Common myeloid progenitor, CD34-positive (primary cell): ENCODE measurements around the gene DNAH3.

ENCODE experiments used
- CTCF ChIA-PET: fragments of 350-600 bp; sonication (Branson Sonifier 250); formaldehyde crosslinking; loops from one replicate; lab custom pipeline; 2021; ENCODE audit warnings: antibody characterized with exemption; lab: Charles Lee
- POLR2A ChIA-PET: fragments of 350-600 bp; sonication (Branson Sonifier 250); formaldehyde crosslinking; loops from one replicate; lab custom pipeline; 2021; ENCODE audit warnings: antibody characterized with exemption; lab: Charles Lee
- DNase-seq, 3 donors: peaks; one replicate each; pipeline versions ENCODE4 v3.0.0 to v3.0.0-alpha.2; 2013
- H3K27ac ChIP-seq, 2 experiments: 1 replicate in 1 of 2; 2 replicates in 1 of 2; pipeline ENCODE4 v1.7.0; 2013; ENCODE audit warnings: inconsistent platforms in 2 of 2, low read length in 2 of 2, mild to moderate bottlenecking in 2 of 2, low read depth in 1 of 2, moderate library complexity in 1 of 2; ENCODE audit not compliant: severe bottlenecking in 2 of 2, insufficient read depth in 1 of 2, poor library complexity in 1 of 2
- H3K27me3 ChIP-seq, 5 experiments: replicated peaks in 2 of 5; 1 replicate in 3 of 5; 2 replicates in 2 of 5; pipeline versions ENCODE4 v1.6.1 to v1.7.0; 2013; ENCODE audit warnings: low read length in 4 of 5, mild to moderate bottlenecking in 2 of 5, moderate library complexity in 2 of 5, inconsistent platforms in 1 of 5; ENCODE audit not compliant: insufficient read depth in 5 of 5, control insufficient read depth in 4 of 5
- H3K36me3 ChIP-seq, 4 experiments: 1 replicate in 2 of 4; 2 replicates in 2 of 4; pipeline versions ENCODE4 v1.6.1 to v1.7.0; 2013; ENCODE audit warnings: low read length in 3 of 4, control low read depth in 1 of 4, mild to moderate bottlenecking in 1 of 4; ENCODE audit not compliant: control insufficient read depth in 4 of 4, insufficient read depth in 4 of 4
- H3K4me1 ChIP-seq, 4 experiments: 1 replicate in 3 of 4; 2 replicates in 1 of 4; pipeline versions ENCODE4 v1.6.1 to v1.7.1; 2013; ENCODE audit warnings: low read length in 3 of 4, mild to moderate bottlenecking in 3 of 4, control low read depth in 1 of 4, inconsistent platforms in 1 of 4, moderate library complexity in 1 of 4; ENCODE audit not compliant: control insufficient read depth in 4 of 4, insufficient read depth in 4 of 4; ENCODE audit errors: control extremely low read depth in 1 of 4
- H3K4me3 ChIP-seq, 7 experiments: 1 replicate in 4 of 7; 2 replicates in 3 of 7; pipeline versions ENCODE4 v1.5.1 to v1.7.0; 2013; ENCODE audit warnings: mild to moderate bottlenecking in 7 of 7, low read length in 6 of 7, moderate library complexity in 6 of 7, inconsistent platforms in 2 of 7, low read depth in 2 of 7, control low read depth in 1 of 7; ENCODE audit not compliant: insufficient read depth in 4 of 7, control insufficient read depth in 1 of 7; ENCODE audit errors: extremely low read depth in 1 of 7
- H3K9me3 ChIP-seq, 5 experiments: 1 replicate in 4 of 5; 2 replicates in 1 of 5; pipeline versions ENCODE4 v1.6.1 to v1.7.1; 2013; ENCODE audit warnings: low read length in 4 of 5, mild to moderate bottlenecking in 2 of 5, inconsistent platforms in 1 of 5, low read depth in 1 of 5, moderate library complexity in 1 of 5; ENCODE audit not compliant: control insufficient read depth in 4 of 5, insufficient read depth in 2 of 5; ENCODE audit errors: control extremely low read depth in 1 of 5
- WGBS: methylation state at CpG from one replicate; pipeline ENCODE4 v1.1.5; 2013; ENCODE audit not compliant: insufficient coverage; 5-methylcytosine and 5-hydroxymethylcytosine counted together

The DNAH3 gene

DNA sequence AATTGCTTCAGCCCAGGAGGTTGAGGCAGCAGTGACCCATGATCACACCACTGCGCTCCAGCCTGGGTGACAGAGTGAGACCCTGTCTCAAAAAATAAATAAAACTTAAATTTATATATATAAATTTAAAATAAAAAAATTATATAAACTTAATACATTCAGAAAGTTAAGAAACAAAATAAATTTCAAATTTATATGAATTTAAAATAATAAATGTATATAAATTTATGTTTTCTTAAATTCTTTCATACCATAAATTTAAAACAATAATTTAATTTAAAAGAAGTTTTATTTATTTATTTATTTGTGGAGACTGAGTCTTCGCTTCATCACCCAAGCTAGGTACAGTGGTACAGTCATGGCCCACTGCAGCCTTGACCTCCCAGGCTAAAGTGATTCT lies 229.8 kb downstream of the DNAH3 start:
- H3K9me3 ChIP-seq: no peaks in the 10 kb centered on the region
- peaks cover 3 to 50% (median 21%) of the 10 kb centered on the region in 4 experiments for H3K36me3 ChIP-seq
- WGBS: no CpG with 5 or more reads among the region's 2 CpGs
- H3K4me1 ChIP-seq: peaks cover 0 to 24% (median 11%) of the 10 kb centered on the region in 4 experiments
- ChIA-PET CTCF (interaction anchor here (1.1 to 1.8 kb wide), 3 partner anchors 9 to 70 kb away, joined by 3 to 5 read pairs (median 5); no protein-coding TSS in a partner anchor), POLR2A (no interaction called here)
- H3K27me3 ChIP-seq: no peaks in the 10 kb centered on the region
- no peak overlapping the region for H3K4me3 ChIP-seq
- no peak for DNase-seq
- no peak overlapping the region for H3K27ac ChIP-seq

- no peak for DNase-seq
- WGBS: 100% methylated on average over 2 of the region's 5 CpGs
- Histone ChIP-seq H3K27ac (no peak overlapping the region), H3K4me3 (no peak overlapping the region), H3K36me3 (peaks cover 2 to 48% (median 16%) of the 10 kb centered on the region in 4 experiments), H3K27me3 (no peaks in the 10 kb centered on the region), H3K9me3 (no peaks in the 10 kb centered on the region), H3K4me1 (peaks cover 0 to 30% (median 12%) of the 10 kb centered on the region in 4 experiments)
- POLR2A ChIA-PET: no interaction called here
- CTCF ChIA-PET: interaction anchor here (0.6 to 1.8 kb wide), 6 partner anchors 9 to 70 kb away, joined by 3 to 5 read pairs (median 4); no protein-coding TSS in a partner anchor
These were observed 230.6 kb downstream of the DNAH3 start for GRCh38 chr16:20920091-20920490.

DNA sequence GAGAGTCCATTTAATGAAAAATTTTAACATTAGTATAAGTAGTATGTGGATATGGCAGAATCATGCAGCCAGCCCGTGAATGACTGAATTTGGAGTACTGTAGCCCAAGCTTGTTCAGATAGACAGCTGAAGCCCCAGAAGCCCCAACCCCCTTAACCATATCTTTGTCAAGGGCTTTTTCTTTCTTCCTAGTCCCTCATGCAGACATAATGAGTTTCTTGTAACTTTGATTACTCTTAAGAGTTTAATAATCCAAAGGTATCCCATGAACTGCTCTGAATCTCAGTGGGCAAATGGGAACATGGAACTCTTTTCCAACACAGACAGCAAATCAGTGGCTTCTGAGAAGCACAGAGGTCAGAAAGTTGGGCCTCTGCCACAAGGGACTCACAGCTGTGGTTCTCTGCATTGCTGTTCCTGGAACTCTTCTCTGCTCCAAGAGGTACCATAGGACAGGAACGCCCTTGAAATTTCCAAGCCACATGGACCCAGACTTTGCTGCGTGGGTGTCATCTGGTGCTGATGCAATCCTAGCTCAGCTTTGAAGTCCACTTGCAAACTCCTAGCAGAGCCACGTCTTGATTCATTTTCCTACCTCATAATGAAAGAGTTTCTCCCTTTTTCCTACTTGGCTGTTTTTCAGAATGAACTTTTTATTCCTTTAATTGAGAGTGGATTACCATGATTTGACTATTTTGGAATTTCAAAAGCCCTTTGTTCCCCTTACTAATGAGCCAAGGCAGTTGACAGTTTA lies 232.0 kb downstream of the DNAH3 start:
- CTCF ChIA-PET: interaction anchor here (0.9 kb wide), 1 partner anchor 14 kb away, joined by 3 read pairs; no protein-coding TSS in a partner anchor
- Histone ChIP-seq H3K36me3 (peaks cover 2 to 36% (median 13%) of the 10 kb centered on the region in 4 experiments), H3K27ac (no peak overlapping the region), H3K27me3 (no peaks in the 10 kb centered on the region), H3K4me3 (no peak overlapping the region), H3K9me3 (no peaks in the 10 kb centered on the region), H3K4me1 (peaks cover 0 to 42% (median 17%) of the 10 kb centered on the region in 4 experiments)
- POLR2A ChIA-PET: no interaction called here
- WGBS: 91% methylated on average over 2 of the region's 4 CpGs
- DNase-seq: no peak

DNA sequence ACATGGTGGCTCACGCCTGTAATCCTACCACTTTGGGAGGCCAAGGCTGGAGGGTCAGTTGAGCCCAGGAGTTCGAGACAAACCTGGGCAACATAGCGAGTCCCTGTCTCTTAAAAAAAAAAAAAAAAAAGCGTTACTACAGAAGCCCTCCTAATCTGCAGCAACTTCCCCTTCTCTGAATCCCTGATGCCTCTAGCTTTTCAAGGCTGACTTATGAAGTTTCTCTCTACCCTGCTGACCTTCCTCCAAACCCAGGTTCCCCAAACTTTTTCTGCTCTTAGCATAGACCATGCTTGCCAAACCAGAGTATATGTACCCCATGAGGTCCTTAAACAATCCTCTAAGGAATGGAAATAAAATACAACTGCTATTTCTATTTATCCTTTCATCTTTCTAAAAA lies 233.7 kb downstream of the DNAH3 start:
- Histone ChIP-seq H3K9me3 (no peaks in the 10 kb centered on the region), H3K4me1 (peaks cover 0 to 59% (median 31%) of the 10 kb centered on the region in 4 experiments), H3K4me3 (no peak overlapping the region), H3K27me3 (no peaks in the 10 kb centered on the region), H3K36me3 (peaks cover 2 to 28% (median 10%) of the 10 kb centered on the region in 4 experiments), H3K27ac (no peak overlapping the region)
- ChIA-PET CTCF (interaction anchor here (1.3 to 1.4 kb wide), 2 partner anchors 12 to 66 kb away, joined by 3 to 4 read pairs; no protein-coding TSS in a partner anchor), POLR2A (interaction anchor here (0.6 to 0.7 kb wide), 2 partner anchors 214 to 313 kb away, joined by 3 to 8 read pairs; no protein-coding TSS in a partner anchor)
- 100% methylated on average over 1 of the region's 4 CpGs for WGBS
- DNase-seq: peak in 2 of 3 donors; percentile 70 to 72

DNA sequence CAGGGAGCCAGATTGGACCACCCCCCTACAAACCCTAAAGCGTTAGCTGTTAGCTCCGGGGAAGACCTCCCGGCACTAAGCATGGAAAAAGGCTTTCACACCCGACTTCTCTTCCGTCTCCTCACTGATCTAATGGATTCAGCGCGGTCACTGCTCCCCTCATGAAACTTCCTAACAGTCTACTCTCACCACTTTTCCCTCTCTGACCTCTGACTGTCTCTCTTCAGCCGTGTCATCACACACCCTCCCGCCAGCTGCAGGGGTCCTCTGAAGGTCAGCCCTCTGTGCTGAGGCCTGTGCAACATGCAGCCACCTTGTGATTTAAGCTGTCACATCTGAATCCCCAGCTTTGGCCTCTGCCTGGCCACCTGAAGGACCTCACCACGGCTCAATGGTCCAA lies 234.4 kb downstream of the DNAH3 start:
- H3K27ac ChIP-seq: peak overlapping the region in 1 of 2 experiments; percentile 1
- H3K9me3 ChIP-seq: no peaks in the 10 kb centered on the region
- ChIA-PET POLR2A (no interaction called here), CTCF (interaction anchor here (1.3 to 1.4 kb wide), 2 partner anchors 11 to 65 kb away, joined by 3 to 4 read pairs; no protein-coding TSS in a partner anchor)
- no peak for DNase-seq
- peaks cover 6 to 65% (median 37%) of the 10 kb centered on the region in 4 experiments for H3K4me1 ChIP-seq
- no peaks in the 10 kb centered on the region for H3K27me3 ChIP-seq
- WGBS: 98% methylated on average over 10 of the region's 10 CpGs
- peaks cover 2 to 28% (median 10%) of the 10 kb centered on the region in 4 experiments for H3K36me3 ChIP-seq
- no peak overlapping the region for H3K4me3 ChIP-seq

GRCh38 chr16:20911361-20911760 lies 239.3 kb downstream of the DNAH3 start:
- 64% methylated on average over 1 of the region's 1 CpG for WGBS
- Histone ChIP-seq H3K4me3 (peak overlapping the region in 4 of 7 experiments; percentile 21 to 54 (median 32)), H3K9me3 (no peaks in the 10 kb centered on the region), H3K27me3 (no peaks in the 10 kb centered on the region), H3K4me1 (peaks cover 9 to 96% (median 68%) of the 10 kb centered on the region in 4 experiments), H3K27ac (peak overlapping the region; percentile 48 to 73), H3K36me3 (peaks cover 0 to 8% (median 1%) of the 10 kb centered on the region in 4 experiments)
- no peak for DNase-seq
- CTCF ChIA-PET: interaction anchor here (0.7 to 1.7 kb wide), 6 partner anchors 9 to 105 kb away, joined by 3 to 6 read pairs (median 3); partner anchors contain the start of genes ERI2 and REXO5
- POLR2A ChIA-PET: interaction anchor here (0.6 kb wide), 1 partner anchor 188 kb away, joined by 4 read pairs; no protein-coding TSS in a partner anchor
